Effector memory CD8-positive, alpha-beta T cell (primary cell): ENCODE results near the gene PALD1.
A peak's percentile ranks its signal among the peaks of the same experiment; 100 is the strongest.
"Not testable (repeated sequence)": the region's sequence is repeated elsewhere in the genome, so short reads cannot be mapped to it uniquely, and the experiment has no call there.

ENCODE experiments used
- ATAC-seq: fragments of 150-1000 bp; cut with Tn5 transposase; replicated peaks from 2 replicates; pipeline ENCODE4 v1.10.0; 2021; ENCODE audit warnings: mild to moderate bottlenecking, moderate library complexity
- DNase-seq, 3 experiments: peaks; one replicate each; pipeline ENCODE4 v3.0.0; 2021
- H3K27ac Mint-ChIP-seq, 2 donors: one replicate each; pipeline ENCODE4 v1.8.0; 2022; ENCODE audit warnings: mild to moderate bottlenecking in 2 of 2, mixed read lengths in 2 of 2, moderate library complexity in 2 of 2
- H3K27me3 Mint-ChIP-seq, 2 donors: one replicate each; pipeline ENCODE4 v1.8.0; 2022; ENCODE audit warnings: mixed read lengths in 2 of 2
- H3K36me3 Mint-ChIP-seq: one replicate; pipeline ENCODE4 v1.8.0; 2022; ENCODE audit warnings: mild to moderate bottlenecking, moderate library complexity, mixed read lengths; ENCODE audit not compliant: insufficient read depth
- H3K4me1 Mint-ChIP-seq, 2 donors: one replicate each; pipeline ENCODE4 v1.8.0; 2022; ENCODE audit warnings: low read depth in 2 of 2, mixed read lengths in 2 of 2
- H3K4me3 Mint-ChIP-seq, 2 donors: one replicate each; pipeline ENCODE4 v1.8.0; 2022; ENCODE audit warnings: mild to moderate bottlenecking in 2 of 2, mixed read lengths in 2 of 2, moderate library complexity in 2 of 2
- H3K9me3 Mint-ChIP-seq, 2 donors: one replicate each; pipeline ENCODE4 v1.8.0; 2022; ENCODE audit warnings: mixed read lengths in 2 of 2

PALD1 gene

DNA sequence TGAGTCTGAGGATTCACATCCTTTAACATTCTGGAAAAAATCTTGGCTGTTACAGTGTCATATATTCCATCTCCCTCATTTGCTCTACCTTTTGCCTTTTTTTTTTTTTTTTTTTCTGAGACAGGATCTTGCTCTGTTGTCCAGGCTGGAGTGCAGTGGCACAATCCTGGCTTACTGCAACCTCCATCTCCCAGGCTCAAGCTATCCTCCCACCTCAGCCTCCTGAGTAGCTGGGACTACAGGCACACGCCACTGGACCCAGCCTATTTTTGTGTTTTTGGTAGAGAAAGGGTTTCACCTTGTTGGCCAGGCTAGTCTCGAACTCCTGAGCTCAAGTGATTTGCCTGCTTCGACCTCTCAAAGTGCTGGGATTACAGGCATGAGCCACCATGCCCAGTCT lies 135.8 kb downstream of the PALD1 start:
- not testable (repeated sequence) for DNase-seq, H3K9me3 Mint-ChIP-seq, H3K27me3 Mint-ChIP-seq, ATAC-seq
- H3K4me3 Mint-ChIP-seq = peak overlapping the region; percentile 51 to 55
- peaks cover 72 to 80% of the 10 kb centered on the region in 2 donors for H3K4me1 Mint-ChIP-seq
- H3K27ac Mint-ChIP-seq = peak overlapping the region; percentile 20 to 88
- H3K36me3 Mint-ChIP-seq = peaks cover 16% of the 10 kb centered on the region

DNA sequence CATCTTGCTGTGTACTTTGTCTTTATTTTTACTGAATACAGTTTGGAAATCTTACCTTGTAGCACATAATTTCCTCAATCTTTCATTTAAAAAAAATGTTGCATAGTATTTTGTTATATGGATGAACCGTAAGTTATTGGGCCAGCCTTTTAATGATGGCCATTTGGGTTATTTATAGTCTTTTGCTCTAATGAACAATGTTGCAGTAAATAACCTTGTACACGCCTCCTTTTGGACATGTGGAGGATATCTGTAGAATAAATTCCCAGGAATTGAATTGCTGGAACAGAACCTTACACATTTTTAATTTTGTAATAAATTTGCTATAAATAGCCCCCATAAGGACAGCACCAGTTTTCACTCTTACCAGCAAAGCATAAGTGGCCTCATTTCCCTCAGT lies 136.6 kb downstream of the PALD1 start:
- no peak overlapping the region for H3K27ac Mint-ChIP-seq
- peak overlapping the region in 1 of 2 donors; percentile 76 for H3K4me3 Mint-ChIP-seq
- H3K36me3 Mint-ChIP-seq = peaks cover 16% of the 10 kb centered on the region
- H3K9me3 Mint-ChIP-seq = no peaks in the 10 kb centered on the region
- ATAC-seq (no peak), DNase-seq (no peak)
- peaks cover 69 to 74% of the 10 kb centered on the region in 2 donors for H3K4me1 Mint-ChIP-seq
- no peaks in the 10 kb centered on the region for H3K27me3 Mint-ChIP-seq

DNA sequence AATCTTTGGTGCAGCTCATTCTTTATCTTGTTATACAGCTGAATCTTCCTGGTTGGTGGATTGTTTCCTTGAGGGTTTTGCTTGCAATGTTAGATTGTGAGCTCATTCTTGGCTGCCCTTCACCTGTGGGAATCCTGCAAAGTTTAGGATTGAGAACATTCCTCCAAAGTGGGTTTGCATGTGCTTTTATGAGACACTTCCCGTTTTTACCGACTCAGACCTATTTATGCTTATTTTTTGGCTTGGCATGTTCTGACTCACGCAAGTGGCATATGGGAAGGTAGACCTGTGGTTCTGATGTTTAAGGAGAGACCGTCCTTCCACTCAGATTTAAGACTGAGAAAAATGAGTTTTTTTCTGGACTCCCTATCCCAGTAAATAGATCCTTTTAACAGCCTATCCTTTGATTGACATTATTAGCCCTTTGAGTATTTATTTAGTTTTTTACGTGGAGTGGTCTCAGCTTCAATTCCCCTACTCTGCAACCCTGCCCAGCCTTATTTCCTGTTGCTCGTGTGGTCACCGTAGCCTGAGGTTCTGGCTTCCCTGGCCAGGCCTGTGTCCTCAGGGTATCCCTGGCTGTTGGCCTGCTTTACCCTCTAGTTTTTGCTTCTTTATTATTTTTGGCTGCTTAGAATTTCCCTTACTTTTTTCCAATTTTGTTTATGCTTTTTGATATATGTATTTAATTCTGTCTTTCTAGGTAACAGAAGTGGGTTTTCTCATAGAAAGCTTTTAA lies 137.4 kb downstream of the PALD1 start:
- Mint-ChIP-seq H3K36me3 (peaks cover 8% of the 10 kb centered on the region), H3K9me3 (no peaks in the 10 kb centered on the region), H3K4me3 (peak overlapping the region; percentile 76 to 82), H3K27ac (peak overlapping the region; percentile 92 to 94), H3K4me1 (peaks cover 62 to 67% of the 10 kb centered on the region in 2 donors), H3K27me3 (no peaks in the 10 kb centered on the region)
- no peak for DNase-seq
- ATAC-seq = no peak

DNA sequence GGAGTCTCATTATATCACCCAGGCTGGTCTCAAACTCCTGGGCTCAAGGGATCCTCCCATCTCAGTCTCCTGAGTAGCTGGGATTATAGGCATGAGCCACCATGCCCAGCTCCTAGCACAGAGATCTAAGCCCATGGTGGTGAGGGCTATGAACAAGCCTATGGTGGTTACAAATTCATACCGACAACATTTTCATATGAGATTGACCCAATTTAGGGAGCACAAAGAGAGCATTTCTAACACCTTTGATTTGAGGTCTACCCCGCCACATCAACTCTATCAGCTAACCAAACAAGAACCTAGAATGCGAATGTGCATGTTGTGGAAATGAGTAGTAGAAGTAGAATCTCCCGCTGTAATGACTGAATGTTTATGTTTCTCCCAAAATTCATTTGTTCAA lies 138.2 kb downstream of the PALD1 start:
- H3K9me3 Mint-ChIP-seq = no peaks in the 10 kb centered on the region
- peak overlapping the region; percentile 76 to 82 for H3K4me3 Mint-ChIP-seq
- DNase-seq (peak; percentile 39 to 40 (median 40)), ATAC-seq (peak; percentile 97)
- peak overlapping the region; percentile 92 to 94 for H3K27ac Mint-ChIP-seq
- peaks cover 7% of the 10 kb centered on the region for H3K36me3 Mint-ChIP-seq
- H3K4me1 Mint-ChIP-seq = peaks cover 59 to 65% of the 10 kb centered on the region in 2 donors
- H3K27me3 Mint-ChIP-seq = no peaks in the 10 kb centered on the region
